ENCODE results near the gene SPRTN.
"Not testable (repeated sequence)": the region's sequence is repeated elsewhere in the genome, so short reads cannot be mapped to it uniquely, and the experiment has no call there.

SPRTN gene

DNA sequence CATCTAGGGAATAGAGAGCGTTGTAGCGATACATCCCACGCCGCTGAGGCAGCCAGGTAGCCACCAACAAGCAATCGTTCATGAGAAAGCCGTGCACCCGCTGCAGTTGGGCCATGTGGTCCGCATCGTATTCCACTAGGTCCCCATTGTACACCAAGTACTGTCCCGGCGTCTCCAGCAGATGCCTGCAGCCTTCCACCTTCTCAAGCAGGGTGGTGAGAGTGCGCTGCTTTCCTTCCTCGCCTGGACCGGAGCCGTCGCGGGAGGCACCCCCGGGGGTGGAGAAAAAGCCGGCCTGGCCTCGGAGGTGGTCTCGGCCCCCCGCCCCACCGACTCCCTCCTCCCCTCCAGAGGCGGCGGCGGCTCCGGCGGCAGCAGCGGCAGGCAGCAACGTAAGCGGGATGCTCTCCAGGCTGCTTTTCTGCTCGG, 1.0 kb upstream of the SPRTN start:
- no peak for DNase-seq

DNA sequence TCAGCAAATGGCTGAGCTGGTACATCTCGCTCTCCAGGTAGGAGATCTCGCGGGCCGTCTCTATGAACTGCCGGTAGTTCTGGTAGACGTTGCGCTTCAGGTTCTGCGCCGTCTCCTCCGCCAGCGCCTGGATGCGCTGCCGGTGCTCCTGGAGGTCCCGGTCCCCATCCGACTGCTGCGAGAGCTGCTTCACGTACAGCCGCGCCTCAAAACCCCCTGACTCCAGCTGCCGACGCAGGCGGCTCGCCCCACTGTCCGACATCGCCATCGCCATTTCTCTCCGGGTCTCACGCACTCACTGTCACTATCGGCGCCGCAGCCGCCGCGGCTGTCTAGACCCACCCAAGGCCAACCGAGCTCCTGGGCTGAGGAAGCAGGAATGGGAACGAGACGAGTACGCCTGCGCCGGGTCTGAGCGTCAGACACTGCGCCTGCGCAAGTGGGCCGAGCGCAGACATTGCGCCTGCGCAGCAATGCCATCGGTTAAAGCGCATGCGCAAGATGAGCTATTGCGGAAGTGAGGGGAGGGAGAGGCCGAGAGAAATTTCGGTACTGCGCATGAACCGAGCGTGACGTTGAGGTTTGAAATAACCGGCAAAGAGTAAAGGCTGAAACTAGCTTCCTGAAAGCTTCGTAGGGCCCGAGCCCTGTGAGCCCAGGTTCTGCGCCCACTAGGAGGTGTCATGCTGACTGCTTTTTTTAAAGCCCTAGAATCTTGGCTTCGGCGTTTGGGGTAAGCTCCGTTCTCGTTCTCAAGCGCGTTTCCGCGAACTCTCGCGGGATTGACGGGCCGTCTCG, 422 bp upstream of the SPRTN start, which contains the start of gene EXOC8:
Gene EXOC8 (minus strand): TSS at position 381 of the 798 bp plus-strand sequence. CDS start 107 bp downstream, at position 274.
- DNase-seq = peak; percentile 98

DNA sequence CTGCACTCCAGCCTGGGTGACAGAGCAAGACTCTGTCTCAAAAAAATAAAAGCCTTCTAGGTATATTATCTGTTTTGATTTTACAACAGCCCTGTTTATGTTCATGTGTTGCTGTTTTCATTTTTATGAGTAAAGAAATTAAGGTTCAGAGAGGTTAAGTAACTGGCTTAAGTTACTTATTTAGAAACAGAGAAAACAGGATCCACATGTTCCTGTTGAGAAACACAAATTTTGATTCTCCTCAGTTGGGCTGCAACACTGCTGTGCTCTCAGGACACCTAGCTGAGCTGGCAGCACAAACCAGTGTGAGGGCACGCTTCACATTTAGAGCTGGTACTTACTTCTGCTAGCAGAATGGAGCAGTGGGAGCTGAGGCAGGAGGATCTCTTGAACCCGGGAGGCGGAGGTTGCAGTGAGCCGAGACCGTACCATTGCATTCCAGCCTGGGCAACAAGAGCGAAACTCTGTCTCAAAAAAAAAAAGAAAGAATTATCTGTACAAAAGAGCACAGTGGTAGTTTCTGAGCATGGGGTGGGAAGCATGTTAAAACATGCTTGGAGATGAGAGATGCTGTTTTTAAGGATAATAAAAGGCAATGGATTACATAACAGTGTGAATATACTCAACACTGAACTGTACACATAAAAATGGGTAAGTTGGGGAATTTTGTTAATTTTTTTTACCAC, 2.4 kb downstream of the SPRTN start:
- DNase-seq = no peak

DNA sequence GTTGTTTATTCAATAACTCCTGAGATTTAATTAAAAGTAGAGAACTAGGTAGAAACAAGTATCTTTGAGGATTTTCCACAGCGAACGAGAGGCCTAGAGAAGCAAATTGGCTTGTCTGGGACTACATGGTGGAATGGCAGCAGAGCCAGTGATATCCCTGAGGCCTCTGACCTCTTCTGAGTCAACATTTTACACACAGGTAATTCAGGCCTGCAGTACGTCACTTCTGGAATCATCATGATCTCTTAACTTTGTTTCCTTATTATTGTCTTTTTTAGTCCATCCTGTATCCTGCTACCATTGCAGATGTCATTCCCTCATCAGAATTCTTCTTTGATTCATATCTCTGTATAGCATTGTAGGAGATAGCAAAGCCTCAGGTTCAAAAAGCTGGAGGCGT, 9.9 kb downstream of the SPRTN start:
- DNase-seq = no peak

DNA sequence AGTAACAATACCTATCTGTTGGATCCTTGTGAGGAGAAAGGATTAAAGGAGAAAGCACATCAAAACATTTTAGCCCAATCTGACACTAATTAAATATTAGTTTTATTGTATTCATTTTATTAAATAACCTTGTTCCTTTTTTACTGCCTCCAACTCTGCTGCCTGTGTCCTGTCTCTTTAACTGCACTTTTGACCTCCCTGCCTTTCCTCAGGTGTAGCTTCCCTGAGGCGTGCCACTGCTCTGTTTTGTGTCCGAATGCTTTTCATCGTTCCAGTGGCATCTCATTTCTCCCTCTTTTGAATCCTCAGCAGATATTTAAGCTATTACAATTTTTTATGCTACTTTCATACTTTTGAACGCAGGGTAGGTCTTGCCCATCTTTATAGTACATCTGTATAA, 10.3 kb downstream of the SPRTN start:
- DNase-seq = no peak

DNA sequence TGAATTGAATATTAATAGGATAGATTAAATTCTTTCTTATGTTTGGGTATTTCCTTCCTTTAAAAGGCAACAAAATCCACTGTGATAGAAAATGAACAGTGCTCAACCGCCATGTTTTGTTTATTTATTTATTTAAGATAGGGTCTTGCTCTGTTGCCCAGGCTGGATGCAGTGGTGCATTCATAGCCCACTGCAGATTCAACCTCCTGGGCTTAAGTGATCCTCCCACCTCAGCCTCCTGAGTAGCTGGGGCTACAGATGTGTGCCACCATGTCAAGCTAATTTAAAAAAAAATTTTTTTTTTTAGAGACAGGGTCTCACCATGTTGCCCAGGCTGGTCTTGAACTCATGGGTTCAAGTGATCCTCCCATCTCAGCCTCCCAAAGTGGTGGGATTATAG, 10.8 kb downstream of the SPRTN start:
- DNase-seq = not testable (repeated sequence)

DNA sequence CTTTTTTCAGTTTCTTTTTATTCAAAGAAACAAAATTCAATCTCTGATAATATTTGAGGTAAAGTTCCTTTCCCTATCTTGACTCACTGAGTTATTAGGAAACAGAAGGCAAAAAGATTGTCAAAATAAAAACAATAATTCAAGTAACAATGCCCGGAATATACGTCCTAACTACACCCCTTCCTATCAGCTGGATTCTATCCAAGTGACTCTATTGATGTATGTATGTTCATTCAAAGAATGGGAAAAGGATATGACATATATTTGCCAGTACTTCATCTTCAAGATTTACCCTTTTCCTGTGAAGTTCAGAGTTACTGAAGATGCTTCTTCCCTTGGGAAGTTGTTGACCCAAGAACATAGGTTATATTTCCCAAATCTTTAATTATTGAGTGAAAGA, 13.7 kb downstream of the SPRTN start:
- DNase-seq = no peak

DNA sequence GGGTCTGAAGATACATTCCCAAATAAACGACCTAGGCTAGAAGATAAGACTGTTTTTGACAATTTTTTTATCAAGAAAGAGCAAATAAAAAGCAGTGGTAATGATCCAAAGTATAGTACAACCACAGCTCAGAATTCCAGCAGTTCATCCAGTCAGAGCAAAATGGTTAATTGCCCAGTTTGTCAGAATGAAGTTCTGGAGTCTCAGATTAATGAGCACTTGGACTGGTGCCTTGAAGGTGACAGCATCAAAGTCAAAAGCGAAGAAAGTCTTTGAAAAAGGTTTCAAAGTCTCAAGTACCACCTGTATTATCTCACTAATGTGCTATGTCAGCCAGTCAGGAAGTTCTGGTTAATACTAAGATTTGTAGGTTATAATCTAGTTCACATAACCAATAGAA, 15.0 kb downstream of the SPRTN start:
- no peak for DNase-seq

DNA sequence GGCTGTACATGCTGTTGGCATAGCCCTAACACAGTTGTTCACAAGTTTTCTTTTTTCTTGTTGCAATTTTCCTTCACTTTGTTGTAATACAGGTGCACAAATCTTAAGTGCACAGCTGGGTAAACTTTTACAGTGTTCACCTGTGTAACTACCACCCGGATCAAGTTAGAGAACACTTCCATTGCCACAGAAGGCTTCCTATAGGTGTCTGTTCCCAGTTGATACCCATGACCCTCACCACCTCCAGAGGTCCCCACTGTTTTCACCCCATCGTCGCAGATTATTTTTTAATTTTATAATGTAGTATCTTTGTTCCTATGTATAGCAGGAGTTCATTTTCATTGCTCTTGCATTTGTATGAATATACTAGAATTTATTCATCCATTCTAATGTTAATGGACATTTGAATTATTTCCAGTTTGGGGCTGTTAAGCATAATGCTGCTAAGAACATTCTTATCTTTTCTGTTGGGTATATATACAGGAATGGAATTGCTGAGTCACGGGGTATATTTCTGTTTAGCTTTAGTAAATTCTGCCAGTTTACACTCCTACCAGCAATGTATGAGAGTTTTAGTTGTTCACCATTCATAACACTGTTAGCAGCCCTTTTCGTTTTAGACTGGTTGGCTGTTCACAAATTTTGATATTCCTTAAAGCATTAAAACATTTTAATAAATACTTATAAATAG, 16.4 kb downstream of the SPRTN start:
- DNase-seq = no peak

DNA sequence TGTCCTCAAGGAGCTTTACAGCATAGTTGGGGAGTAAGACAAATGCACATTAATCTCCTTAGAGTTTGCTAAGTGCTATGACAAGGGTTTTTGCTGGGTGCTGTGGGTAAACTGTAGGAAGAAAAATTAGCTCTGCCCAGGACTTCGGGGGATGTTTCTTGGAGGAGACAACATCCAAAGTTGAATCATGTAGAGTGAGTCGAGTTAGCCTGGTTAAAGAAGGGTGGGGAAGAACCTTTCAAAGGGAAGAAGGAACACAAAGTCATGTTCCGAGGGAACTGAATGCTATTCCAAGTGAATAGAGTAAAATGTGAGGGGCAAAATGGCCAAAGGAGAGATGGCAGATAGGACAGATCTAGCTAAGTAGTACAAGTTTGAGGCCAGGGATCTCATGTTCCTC, 17.1 kb downstream of the SPRTN start:
- DNase-seq = no peak

DNA sequence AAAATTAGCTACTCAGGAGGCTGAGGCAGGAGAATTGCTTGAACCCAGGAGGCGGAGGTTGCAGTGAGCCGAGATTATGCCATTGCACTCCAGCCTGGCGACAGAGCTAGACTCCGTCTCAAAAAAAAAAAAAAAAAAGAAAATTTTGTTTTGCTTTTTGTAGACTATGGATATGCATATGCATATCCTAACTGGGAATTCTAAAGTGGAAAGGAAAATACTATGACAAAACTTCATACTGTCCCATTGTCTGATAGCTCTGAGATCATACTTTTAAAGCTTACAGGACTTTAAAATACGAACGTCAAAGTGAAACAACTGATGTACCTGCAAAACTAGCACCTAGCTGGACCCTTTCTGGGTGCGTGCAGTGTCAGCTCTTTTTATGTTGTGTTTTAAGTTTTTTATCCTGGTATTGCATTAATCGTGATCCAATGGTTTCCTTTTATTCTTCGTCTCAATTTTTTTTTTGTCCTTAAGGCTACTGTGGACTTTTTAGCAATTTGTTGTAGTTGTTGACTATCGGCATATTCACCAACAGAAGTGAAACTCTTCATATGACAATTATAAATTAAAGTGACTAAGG, 19.2 kb downstream of the SPRTN start:
- no peak for DNase-seq

DNA sequence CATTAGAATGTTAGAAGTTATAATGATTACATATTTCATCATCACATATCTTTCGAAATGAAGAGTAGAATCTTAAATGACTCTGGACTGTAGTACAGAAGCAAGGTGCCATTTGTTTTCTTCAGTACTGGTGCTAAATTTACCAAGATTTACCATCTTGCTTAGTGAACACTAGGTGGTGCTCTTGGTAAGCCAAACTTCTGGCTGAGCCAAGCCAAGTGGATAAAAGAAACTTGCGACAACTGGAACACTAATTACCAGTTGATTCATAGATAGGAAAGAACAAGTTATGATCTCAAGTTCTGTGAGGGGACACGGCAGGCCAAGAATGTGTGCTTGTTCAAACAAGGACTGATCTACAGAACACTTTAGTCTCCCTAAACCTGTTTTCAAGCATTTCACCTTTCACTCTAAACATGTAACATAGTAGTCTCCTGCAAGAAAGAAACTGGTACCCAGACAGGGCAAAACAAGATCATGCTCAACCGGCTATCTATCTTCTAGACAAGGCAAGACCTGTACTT, 19.8 kb downstream of the SPRTN start:
- DNase-seq = peak; percentile 70

DNA sequence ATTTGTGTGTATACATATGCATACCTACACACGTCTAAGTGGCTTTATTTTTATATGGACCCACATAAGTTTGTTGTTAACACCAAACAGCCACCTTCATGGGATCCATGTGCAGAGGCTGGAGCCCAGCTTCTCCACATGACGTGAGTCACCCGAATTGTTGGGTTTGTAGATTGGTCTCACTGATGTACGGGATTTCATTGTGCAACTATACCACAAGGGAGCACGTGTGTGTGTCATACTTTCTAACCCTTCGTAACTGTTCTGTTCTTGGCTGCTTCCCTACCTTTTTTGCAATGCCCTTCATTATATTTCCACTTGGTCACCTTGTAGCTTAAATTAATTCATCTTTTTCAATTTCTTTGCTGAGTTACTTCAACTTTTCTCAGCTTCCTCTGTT, 21.0 kb downstream of the SPRTN start:
- DNase-seq = no peak

DNA sequence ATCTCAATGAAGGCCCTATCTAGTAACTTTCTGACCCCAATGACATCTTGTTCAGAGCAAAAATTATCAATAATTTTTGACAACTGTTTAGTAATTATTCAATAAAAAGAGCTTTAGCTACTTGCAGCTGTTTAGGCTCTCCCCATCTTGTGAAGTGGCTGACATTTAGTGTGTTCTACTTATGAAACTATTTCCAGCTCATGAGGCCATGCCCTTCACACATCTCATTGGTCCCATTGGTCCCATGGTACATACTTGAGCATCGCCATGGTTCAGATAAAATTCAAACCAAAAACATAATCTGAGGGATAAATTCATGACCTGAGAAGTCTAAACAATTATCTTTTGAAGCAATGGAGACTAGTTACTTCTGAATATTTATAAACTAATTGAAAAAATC, 24.2 kb downstream of the SPRTN start:
- DNase-seq = no peak

DNA sequence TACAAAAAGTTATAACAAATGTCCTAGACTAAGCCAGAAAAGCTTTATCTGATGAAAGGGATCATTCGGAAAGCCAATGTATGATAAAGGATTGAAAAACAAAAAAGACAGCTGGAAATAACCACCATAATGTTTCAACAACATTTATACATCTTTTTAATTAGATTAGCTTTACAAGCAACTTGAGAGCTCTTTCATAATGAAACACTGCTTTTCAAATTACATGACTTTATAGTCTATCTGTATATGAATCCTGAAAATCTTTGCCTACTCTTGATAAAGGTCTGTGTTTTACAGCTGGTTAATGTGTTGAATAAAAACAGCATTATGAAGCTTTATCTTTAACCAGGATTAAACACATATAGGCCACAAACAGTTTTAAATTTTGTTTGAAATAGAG, 25.5 kb downstream of the SPRTN start:
- DNase-seq = no peak

DNA sequence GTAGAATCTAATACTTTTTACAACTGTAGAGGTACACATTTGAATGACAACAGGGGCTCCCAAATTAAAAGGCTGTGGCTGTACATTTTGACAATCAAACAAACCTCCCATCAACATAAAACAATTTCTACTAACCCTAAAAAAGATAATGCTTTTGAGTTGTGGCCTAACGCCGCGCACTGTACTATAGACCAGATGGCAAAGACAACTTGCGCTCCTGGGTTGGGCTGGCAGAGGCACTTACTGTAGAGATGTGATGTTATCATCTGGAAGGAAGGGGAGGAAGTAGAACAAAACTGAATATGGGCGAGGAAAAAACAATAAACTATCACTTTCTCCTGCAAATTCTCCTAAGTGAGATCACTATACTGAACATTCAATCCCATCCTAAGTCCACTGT, 26.1 kb downstream of the SPRTN start:
- no peak for DNase-seq

DNA sequence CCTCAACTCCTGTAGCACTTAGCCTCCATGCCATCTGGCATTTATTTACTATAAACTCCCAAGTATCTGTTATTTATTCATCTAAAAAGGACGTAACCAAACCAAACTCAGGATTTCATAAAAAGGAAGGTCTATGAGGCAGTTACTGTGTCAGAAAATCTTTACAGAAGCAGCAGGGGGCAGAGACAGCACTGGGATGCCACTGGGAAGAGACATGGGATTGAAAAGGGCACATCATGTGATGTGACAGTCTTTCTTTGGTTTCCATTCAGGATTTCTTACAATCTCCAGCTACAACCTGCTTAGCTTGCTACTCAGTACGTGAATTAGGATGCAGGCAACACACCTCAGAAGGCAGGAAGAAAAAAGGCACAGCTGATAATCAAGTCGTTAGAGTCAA, 31.2 kb downstream of the SPRTN start:
- DNase-seq = no peak

DNA sequence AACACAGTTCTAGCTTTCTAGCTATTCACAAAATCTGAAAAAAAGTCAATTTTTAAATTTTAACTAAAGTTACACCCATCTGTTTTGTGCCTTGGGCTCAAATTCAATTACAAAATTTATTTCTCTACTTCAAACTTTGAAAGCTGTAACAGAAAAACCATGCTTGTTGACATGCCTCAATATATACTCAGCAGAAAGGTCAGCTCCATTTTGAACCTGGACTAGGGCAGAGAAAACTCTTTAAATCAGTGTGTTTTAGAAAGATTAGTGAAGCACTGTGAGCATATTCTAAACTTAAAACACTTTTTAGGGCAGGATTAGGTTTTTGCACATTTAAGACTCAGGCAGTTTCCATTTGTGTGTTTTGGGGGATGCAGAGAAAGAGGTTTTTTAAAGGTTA, 34.4 kb downstream of the SPRTN start:
- DNase-seq = no peak

DNA sequence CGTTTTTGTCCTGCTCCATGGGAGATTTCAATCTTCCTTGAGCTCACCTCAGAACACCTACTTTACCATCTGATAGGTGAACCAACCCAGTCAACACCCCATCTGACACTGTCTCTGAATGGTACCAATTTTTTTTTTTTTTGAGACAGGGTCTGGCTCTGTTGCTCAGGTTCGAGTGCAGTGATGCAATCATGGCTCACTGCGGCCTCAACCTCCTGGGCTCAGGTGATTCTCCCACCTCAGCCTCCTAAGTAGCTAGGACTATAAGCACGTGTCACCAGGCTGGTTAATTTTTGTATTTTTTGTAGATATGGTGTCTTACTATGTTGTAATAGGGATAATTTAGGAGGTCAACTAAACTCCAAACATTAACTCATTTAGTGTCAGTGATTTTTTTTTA, 36.3 kb downstream of the SPRTN start:
- DNase-seq = no peak

DNA sequence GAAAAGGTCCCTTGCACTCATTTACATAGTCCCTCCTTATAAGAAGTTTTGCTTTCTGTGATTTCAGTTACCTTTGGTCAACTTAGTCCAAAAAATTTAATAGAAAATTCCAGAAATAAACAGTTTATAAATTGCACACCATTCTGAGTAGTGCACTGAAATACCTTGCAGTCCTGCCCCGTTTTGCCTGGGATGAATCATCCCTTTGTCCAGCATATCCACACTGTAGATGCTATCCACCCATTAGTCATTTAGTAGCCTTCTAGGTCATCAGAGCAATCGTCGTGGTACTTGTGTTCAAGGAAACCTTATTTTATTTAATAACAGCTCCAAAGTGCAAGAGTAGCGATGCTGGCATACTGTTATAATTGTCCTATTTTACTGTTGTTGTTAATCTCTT, 38.0 kb downstream of the SPRTN start:
- DNase-seq = no peak

DNA sequence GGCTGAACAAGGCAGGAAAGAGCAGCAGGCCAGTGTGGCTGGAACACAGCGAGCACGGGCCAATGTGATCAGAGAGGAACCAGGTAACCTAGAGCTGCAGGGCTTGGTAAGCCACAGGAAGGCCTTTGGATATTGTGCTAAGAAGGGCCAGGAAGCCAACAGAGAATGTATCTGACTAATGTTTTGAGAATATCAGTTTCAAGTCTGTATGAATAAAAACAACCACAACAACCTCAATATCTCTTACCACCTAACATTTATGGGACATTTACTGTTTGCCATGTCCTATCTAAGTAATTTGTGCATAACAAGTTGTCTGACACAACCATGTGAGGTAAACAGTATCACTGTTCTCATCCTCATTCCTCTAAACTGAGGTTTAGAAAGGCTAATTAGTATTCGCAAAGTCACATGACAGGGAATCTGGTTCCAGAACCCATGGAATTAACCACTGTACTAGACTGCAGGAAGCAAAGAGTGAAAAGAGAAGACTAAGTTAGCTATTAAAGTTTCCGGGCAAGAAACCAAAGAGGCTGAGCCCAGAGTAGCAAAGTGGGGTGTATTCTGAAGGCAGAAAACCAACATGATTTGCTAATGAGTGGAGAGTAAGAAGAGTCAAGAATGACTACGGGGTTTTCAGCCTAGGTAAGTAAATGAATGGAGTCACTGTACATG, 38.9 kb downstream of the SPRTN start:
- DNase-seq = peak; percentile 30

DNA sequence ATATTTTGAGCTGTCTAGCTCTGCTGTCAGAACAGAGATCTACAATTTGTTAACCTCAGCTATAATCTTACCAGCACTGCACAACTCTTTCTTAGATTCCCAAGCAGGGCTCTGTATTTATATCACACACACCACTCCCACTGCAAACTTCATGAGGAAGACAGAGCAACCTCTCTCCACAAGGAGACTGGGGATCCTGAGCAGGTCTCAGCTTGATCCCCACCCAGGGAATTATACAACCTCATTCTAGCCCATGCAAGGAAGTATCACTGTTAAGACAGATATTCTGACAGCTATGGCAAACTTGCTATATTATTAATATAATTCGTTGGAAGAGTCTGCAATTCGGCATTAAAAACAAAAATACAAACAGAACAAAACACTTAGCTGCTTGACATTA, 43.6 kb downstream of the SPRTN start:
- no peak for DNase-seq

DNA sequence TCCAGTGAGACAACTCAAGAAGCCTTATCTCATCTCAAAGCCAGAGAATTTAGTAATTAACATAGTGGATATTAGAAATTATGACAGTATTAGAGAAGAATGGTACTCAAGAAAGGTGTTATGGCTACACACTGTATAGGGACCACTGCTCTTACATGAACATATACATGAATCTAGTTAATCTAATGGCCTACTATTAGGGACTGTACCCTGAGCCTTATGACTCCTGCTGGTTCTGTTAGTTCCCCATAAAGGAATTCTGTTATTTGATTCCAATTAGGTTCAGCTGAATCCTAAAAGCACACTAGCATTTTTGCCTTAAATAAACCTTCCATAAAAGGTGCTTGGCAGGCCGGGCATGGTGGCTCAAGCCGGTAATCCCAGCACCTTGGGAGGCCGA, 44.3 kb downstream of the SPRTN start:
- DNase-seq = no peak
